SK-N-MC (cell line): ENCODE results near the gene TXNRD2.

ENCODE experiments used
- EZH2 ChIP-seq: fragments of 200-600 bp; sonication (generic); IDR thresholded peaks from one replicate; pipeline ENCODE4 v1.6.1; 2017; ENCODE audit warnings: antibody characterized with exemption
- POLR2AphosphoS5 ChIP-seq: IDR thresholded peaks from 2 replicates; pipeline ENCODE4 v1.6.1; 2012; ENCODE audit warnings: mild to moderate bottlenecking, low read depth, low read length, borderline replicate concordance

GRCh38 chr22:19940536-19941364 lies 868 bp downstream of the TXNRD2 start:
- TF ChIP-seq POLR2AphosphoS5 (no peak), EZH2 (no peak)
